SU-DHL-6 (cell line): ENCODE results near the gene SLX4IP.

Experiments used
- EZH2phosphoT487 ChIP-seq: fragments of 200-600 bp; sonication (generic), shearing (Covaris generic); conservative IDR thresholded peaks from 2 replicates; pipeline ENCODE4 v1.6.1; 2018; ENCODE audit warnings: mild to moderate bottlenecking, antibody characterized with exemption, low read length, moderate library complexity, mixed read lengths
- TF ChIP-seq, protein P1 (sequence below): fragments of 200-600 bp; sonication (generic); IDR thresholded peaks from one replicate; pipeline ENCODE4 v1.5.1; 2017; ENCODE audit warnings: antibody characterized with exemption, mild to moderate bottlenecking, low read length, moderate library complexity; ENCODE audit not compliant: insufficient read depth, poor library complexity, severe bottlenecking

DNA sequence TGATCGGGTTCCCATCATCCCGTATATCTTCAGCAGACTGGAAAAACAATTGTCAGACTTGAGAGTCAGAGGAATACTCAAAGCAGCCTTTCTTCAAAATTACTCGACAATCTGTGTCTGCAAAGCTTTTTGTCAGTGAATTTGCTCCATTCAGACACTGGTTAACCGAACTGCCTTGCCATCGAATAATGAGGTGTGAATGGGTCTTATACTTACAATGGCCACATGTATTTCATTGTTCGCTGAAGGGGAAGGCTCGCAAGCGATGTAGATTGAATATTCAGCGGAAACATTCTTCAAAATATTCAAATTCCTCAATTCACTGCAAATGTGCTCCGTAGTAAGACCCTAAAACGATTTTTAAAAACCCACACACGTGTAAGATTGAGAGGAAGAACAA, 205.8 kb downstream of the SLX4IP start:
- TF ChIP-seq, protein P1, sequence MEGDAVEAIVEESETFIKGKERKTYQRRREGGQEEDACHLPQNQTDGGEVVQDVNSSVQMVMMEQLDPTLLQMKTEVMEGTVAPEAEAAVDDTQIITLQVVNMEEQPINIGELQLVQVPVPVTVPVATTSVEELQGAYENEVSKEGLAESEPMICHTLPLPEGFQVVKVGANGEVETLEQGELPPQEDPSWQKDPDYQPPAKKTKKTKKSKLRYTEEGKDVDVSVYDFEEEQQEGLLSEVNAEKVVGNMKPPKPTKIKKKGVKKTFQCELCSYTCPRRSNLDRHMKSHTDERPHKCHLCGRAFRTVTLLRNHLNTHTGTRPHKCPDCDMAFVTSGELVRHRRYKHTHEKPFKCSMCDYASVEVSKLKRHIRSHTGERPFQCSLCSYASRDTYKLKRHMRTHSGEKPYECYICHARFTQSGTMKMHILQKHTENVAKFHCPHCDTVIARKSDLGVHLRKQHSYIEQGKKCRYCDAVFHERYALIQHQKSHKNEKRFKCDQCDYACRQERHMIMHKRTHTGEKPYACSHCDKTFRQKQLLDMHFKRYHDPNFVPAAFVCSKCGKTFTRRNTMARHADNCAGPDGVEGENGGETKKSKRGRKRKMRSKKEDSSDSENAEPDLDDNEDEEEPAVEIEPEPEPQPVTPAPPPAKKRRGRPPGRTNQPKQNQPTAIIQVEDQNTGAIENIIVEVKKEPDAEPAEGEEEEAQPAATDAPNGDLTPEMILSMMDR = no peak
- no peak for TF ChIP-seq EZH2phosphoT487
